Endothelial cell of umbilical vein (primary cell): ENCODE measurements around the gene TMEFF1. TPM values are rescaled to one million over a fixed set of nuclear protein-coding genes. Genes with fewer than 3 reads are reported as not detected.

Experiments used
- BruUV-seq: library from RNA; stranded (reverse); fragments of 400-500 nt; replicated peaks from 2 replicates; lab custom pipeline; 2021; lab: Mats Ljungman, UMichigan
- CTCF ChIA-PET: fragments of 300-600, 350-600 bp; sonication (Branson Sonifier 250); formaldehyde crosslinking; loops from one replicate; lab custom pipeline; 2021; ENCODE audit warnings: antibody characterized with exemption, inconsistent platforms; lab: Charles Lee
- POLR2A ChIA-PET: fragments of 300-600, 350-600 bp; sonication (Branson Sonifier 250); formaldehyde crosslinking; loops from one replicate; lab custom pipeline; 2021; ENCODE audit warnings: antibody characterized with exemption, inconsistent platforms; lab: Charles Lee
- DNase-seq: peaks from one replicate; pipeline ENCODE4 v3.0.0-alpha.2; 2011; ENCODE audit warnings: low read depth, low spot score
- FAIRE-seq: peaks from 2 replicates; lab custom pipeline; 2011; peaks lifted over from hg19 to GRCh38; lab: Jason Lieb, UNC
- H2AFZ ChIP-seq: 2 replicates; pipeline ENCODE4 v1.6.0; 2012; ENCODE audit warnings: low read depth, low read length, control low read depth, inconsistent platforms
- H3K27ac ChIP-seq: 2 replicates; pipeline ENCODE4 v1.5.1; 2011; ENCODE audit warnings: low read depth, mild to moderate bottlenecking, control low read depth, low read length, moderate library complexity; ENCODE audit not compliant: insufficient read depth
- H3K27me3 ChIP-seq, 2 experiments: 2 replicates each; pipeline versions ENCODE4 v1.6.0 to v1.6.1; 2011; ENCODE audit warnings: low read length in 2 of 2, mixed read lengths in 1 of 2; ENCODE audit not compliant: control insufficient read depth in 2 of 2, insufficient read depth in 2 of 2
- H3K36me3 ChIP-seq, 2 experiments: 2 replicates in 1 of 2; 3 replicates in 1 of 2; pipeline ENCODE4 v1.5.1; 2011; ENCODE audit warnings: low read length in 2 of 2, mild to moderate bottlenecking in 1 of 2, moderate library complexity in 1 of 2; ENCODE audit not compliant: control insufficient read depth in 2 of 2, insufficient read depth in 2 of 2; ENCODE audit errors: extremely low read depth in 1 of 2
- H3K4me1 ChIP-seq: 3 replicates; pipeline ENCODE4 v1.5.1; 2011; ENCODE audit warnings: mild to moderate bottlenecking, low read length; ENCODE audit not compliant: control insufficient read depth, insufficient read depth; ENCODE audit errors: extremely low read depth
- H3K4me2 ChIP-seq: 2 replicates; pipeline ENCODE4 v1.6.1; 2011; ENCODE audit warnings: low read length, control low read depth, mixed read lengths; ENCODE audit not compliant: insufficient read depth
- H3K4me3 ChIP-seq, 3 experiments: fragments of 200-600 bp in 1 of 3; sonication (generic), shearing (Covaris generic) in 1 of 3; replicated peaks in 1 of 3; 2 replicates each; pipeline ENCODE4 v1.5.1; 2011 to 2016; ENCODE audit warnings: control low read depth in 3 of 3, low read length in 3 of 3, mild to moderate bottlenecking in 2 of 3, inconsistent platforms in 1 of 3, low read depth in 1 of 3, moderate library complexity in 1 of 3; ENCODE audit not compliant: insufficient read depth in 1 of 3
- H3K79me2 ChIP-seq: 2 replicates; pipeline ENCODE4 v1.6.0; 2012; ENCODE audit warnings: low read length, inconsistent platforms; ENCODE audit not compliant: control insufficient read depth, insufficient read depth
- H3K9ac ChIP-seq: replicated peaks from 2 replicates; pipeline ENCODE3; 2011; ENCODE audit warnings: low read length, control low read depth; ENCODE audit not compliant: insufficient read depth; ENCODE audit errors: extremely low read depth
- H3K9me1 ChIP-seq: replicated peaks from 3 replicates; pipeline ENCODE4 v1.6.0; 2011; ENCODE audit warnings: mild to moderate bottlenecking, low read length; ENCODE audit not compliant: control insufficient read depth, insufficient read depth; ENCODE audit errors: extremely low read depth
- H3K9me3 ChIP-seq: replicated peaks from 2 replicates; pipeline ENCODE4 v1.5.1; 2012; ENCODE audit warnings: low read length, inconsistent platforms; ENCODE audit not compliant: control insufficient read depth, insufficient read depth
- H4K20me1 ChIP-seq: replicated peaks from 2 replicates; pipeline ENCODE3; 2011; ENCODE audit warnings: mild to moderate bottlenecking, low read length; ENCODE audit not compliant: control insufficient read depth, insufficient read depth; ENCODE audit errors: extremely low read depth
- EZH2 ChIP-seq: IDR thresholded peaks from 2 replicates; pipeline ENCODE4 v1.6.1; 2012; ENCODE audit warnings: borderline replicate concordance, low read depth, mild to moderate bottlenecking, moderate library complexity, low read length, inconsistent platforms; ENCODE audit not compliant: severe bottlenecking
- FOS ChIP-seq: IDR thresholded peaks from 2 replicates; pipeline ENCODE4 v1.6.1; 2011; ENCODE audit warnings: mild to moderate bottlenecking, low read length, moderate library complexity, borderline replicate concordance; ENCODE audit not compliant: insufficient read depth
- GATA2 ChIP-seq: IDR thresholded peaks from 2 replicates; pipeline ENCODE4 v1.7.0; 2011; ENCODE audit warnings: low read depth, mild to moderate bottlenecking, moderate library complexity, mixed read lengths, low read length; ENCODE audit not compliant: insufficient read length, insufficient read depth
- JUN ChIP-seq: IDR thresholded peaks from 2 replicates; pipeline ENCODE4 v1.6.1; 2011; ENCODE audit warnings: borderline replicate concordance, low read depth; ENCODE audit not compliant: insufficient read length, insufficient read depth
- MAX ChIP-seq: IDR thresholded peaks from 2 replicates; pipeline ENCODE4 v1.6.1; 2011; ENCODE audit not compliant: insufficient read depth, insufficient read length
- MYC ChIP-seq: IDR thresholded peaks from one replicate; pipeline ENCODE4 v1.6.1; 2011; ENCODE audit warnings: mild to moderate bottlenecking, low read depth, low read length
- POLR2A ChIP-seq: IDR thresholded peaks from 2 replicates; pipeline ENCODE4 v1.6.1; 2012; ENCODE audit warnings: low read depth, mild to moderate bottlenecking, control low read depth, low read length
- POLR2AphosphoS5 ChIP-seq: IDR thresholded peaks from 2 replicates; pipeline ENCODE4 v1.6.1; 2012; ENCODE audit warnings: low read depth, mild to moderate bottlenecking, control low read depth, low read length, moderate library complexity; ENCODE audit not compliant: insufficient read depth
- dilution Hi-C: fragments of 300-500 bp; cut with MboI; formaldehyde crosslinking; loops from one replicate; pipeline ENCODE4 v1.15.0; 2019; ENCODE audit warnings: low sequenced_read_pairs; ENCODE audit not compliant: extremely low pct_ligation_motif_present
- intact Hi-C: fragments of 100-400 bp; cut with micrococcal nuclease; formaldehyde crosslinking; loops from one replicate; pipeline ENCODE4 v1.10.0; 2022
- polyA plus RNA-seq, 4 experiments: library from polyadenylated mRNA; depleted of rRNA in 3 of 4; stranded (reverse) in 3 of 4; unstranded in 1 of 4; fragments of >200 nt; gene quantifications; 2 replicates each; pipeline versions ENCODE4 v1.2.1 to v1.2.3, GENCODE V29; 2011 to 2012; ENCODE audit warnings: missing spikeins in 1 of 4
- total RNA-seq: library from RNA; stranded (reverse); gene quantifications from 2 replicates; pipeline ENCODE4 v1.2.3, GENCODE V29; 2021
- TF ChIP-seq, protein P1 (sequence below), 2 donors: IDR thresholded peaks; 1 replicate in 1 of 2; 2 replicates in 1 of 2; pipeline ENCODE4 v1.5.1; 2011; ENCODE audit warnings: low read length in 2 of 2, mild to moderate bottlenecking in 2 of 2, moderate library complexity in 2 of 2, control low read depth in 1 of 2, inconsistent platforms in 1 of 2, low read depth in 1 of 2; ENCODE audit not compliant: insufficient read depth in 1 of 2; ENCODE audit errors: extremely low read depth in 1 of 2

The TMEFF1 gene
- total and polyA plus RNA-seq, 2 donors (not counting 3 experiments of a cell fraction or from before 2014, with no cell fraction given) = 3.0 to 14.6 TPM

GRCh38 chr9:100586093-100586492 lies 113.1 kb downstream of the TMEFF1 start:
- BruUV-seq = no TSS peak
- TF ChIP-seq MYC (no peak), MAX (no peak), EZH2 (no peak), POLR2AphosphoS5 (no peak), JUN (no peak), POLR2A (no peak), GATA2 (no peak), FOS (no peak)
- TF ChIP-seq, protein P1, sequence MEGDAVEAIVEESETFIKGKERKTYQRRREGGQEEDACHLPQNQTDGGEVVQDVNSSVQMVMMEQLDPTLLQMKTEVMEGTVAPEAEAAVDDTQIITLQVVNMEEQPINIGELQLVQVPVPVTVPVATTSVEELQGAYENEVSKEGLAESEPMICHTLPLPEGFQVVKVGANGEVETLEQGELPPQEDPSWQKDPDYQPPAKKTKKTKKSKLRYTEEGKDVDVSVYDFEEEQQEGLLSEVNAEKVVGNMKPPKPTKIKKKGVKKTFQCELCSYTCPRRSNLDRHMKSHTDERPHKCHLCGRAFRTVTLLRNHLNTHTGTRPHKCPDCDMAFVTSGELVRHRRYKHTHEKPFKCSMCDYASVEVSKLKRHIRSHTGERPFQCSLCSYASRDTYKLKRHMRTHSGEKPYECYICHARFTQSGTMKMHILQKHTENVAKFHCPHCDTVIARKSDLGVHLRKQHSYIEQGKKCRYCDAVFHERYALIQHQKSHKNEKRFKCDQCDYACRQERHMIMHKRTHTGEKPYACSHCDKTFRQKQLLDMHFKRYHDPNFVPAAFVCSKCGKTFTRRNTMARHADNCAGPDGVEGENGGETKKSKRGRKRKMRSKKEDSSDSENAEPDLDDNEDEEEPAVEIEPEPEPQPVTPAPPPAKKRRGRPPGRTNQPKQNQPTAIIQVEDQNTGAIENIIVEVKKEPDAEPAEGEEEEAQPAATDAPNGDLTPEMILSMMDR (IDR thresholded peaks at IDR 0.05; ENCODE audit: extremely low read depth in 1 of 2, insufficient read depth in 1 of 2, low read depth in 1 of 2, low read length in 2 of 2) = no peak
- Histone ChIP-seq H3K9ac (no peak overlapping the region), H3K27me3 (no peaks in the 10 kb centered on the region), H3K4me3 (no peak overlapping the region), H2AFZ (no peak overlapping the region), H3K27ac (no peak overlapping the region), H3K9me1 (no peaks in the 10 kb centered on the region), H3K4me2 (no peak overlapping the region), H3K9me3 (no peaks in the 10 kb centered on the region), H4K20me1 (no peaks in the 10 kb centered on the region), H3K79me2 (no peaks in the 10 kb centered on the region), H3K4me1 (peaks cover 31% of the 10 kb centered on the region), H3K36me3 (no peaks in the 10 kb centered on the region)
- FAIRE-seq (no peak), DNase-seq (no peak)
- dilution Hi-C loops (no loop called here), intact Hi-C loops (loop anchor here (2.0 to 5.0 kb wide), 2 partner anchors 157 to 499 kb away; no protein-coding TSS in a partner anchor)
- ChIA-PET POLR2A (no interaction called here), CTCF (interaction anchor here (0.6 to 1.1 kb wide), 2 partner anchors 16 to 30 kb away, joined by 3 to 4 read pairs; no protein-coding TSS in a partner anchor)
